Left lung (tissue), 10 donors: ENCODE data around the gene NCAPD3. TPM values are rescaled to one million over a fixed set of nuclear protein-coding genes. Genes with fewer than 3 reads are reported as not detected.
A peak's percentile ranks its signal among the peaks of the same experiment; 100 is the strongest.

Source experiments
- ATAC-seq: fragments of 200-7000 bp; cut with Tn5 transposase; one replicate; pipeline ENCODE4 v1.9.1; 2020; ENCODE audit warnings: moderate library complexity
- DNase-seq, 4 donors: peaks; one replicate each; pipeline ENCODE4 v3.0.0-alpha.2; 2013 to 2020
- H3K27ac ChIP-seq, 2 donors: fragments of 200-600 bp; sonication (generic) in 1 of 2; one replicate each; pipeline versions ENCODE4 v1.5.0 to v1.8.0; 2020 to 2021
- H3K27me3 ChIP-seq, 2 donors: fragments of 200-600 bp; sonication (generic) in 1 of 2; one replicate each; pipeline versions ENCODE4 v1.5.0 to v1.8.0; 2020 to 2021
- H3K36me3 ChIP-seq, 2 donors: fragments of 200-600 bp; sonication (generic) in 1 of 2; one replicate each; pipeline versions ENCODE4 v1.5.0 to v1.8.0; 2020 to 2021
- H3K4me1 ChIP-seq, 2 donors: fragments of 200-600 bp; one replicate each; pipeline ENCODE4 v1.8.0; 2021
- H3K4me3 ChIP-seq, 2 donors: fragments of 200-600 bp; sonication (generic) in 1 of 2; one replicate each; pipeline versions ENCODE4 v1.5.0 to v1.8.0; 2020 to 2021; ENCODE audit warnings: mild to moderate bottlenecking in 1 of 2
- H3K9me3 ChIP-seq, 2 donors: fragments of 200-600 bp; sonication (generic) in 1 of 2; one replicate each; pipeline versions ENCODE4 v1.5.0 to v1.8.0; 2020 to 2021
- CTCF ChIP-seq, 2 donors: fragments of 200-600 bp; sonication (generic) in 1 of 2; IDR thresholded peaks; one replicate each; pipeline versions ENCODE4 v1.5.0 to v1.8.0; 2021; ENCODE audit warnings: antibody characterized with exemption in 2 of 2
- intact Hi-C, 2 donors: fragments of 100-400 bp; cut with DNase I; formaldehyde crosslinking; loops; one replicate each; pipeline versions ENCODE4 v1.11.2 to v1.14.2; 2022
- polyA plus RNA-seq, 6 donors: library from polyadenylated mRNA; unstranded; fragments of 120-200 nt; gene quantifications; one replicate each; pipeline ENCODE4 v1.2.1, GENCODE V29; 2013; ENCODE audit not compliant: insufficient read length in 6 of 6
- total RNA-seq, 2 donors: library from RNA; stranded (reverse); fragmentation: NEBNext Ultra II Directional; extraction: Animal tissue kit (Norgen Biotek cat#: 25700); gene quantifications; one replicate each; pipeline ENCODE4 v1.2.1, GENCODE V29; 2021
- donor health status: DM: no; HTN: yes; CAD: no.
- donor health status: DM: no; HTN: no; CAD: no.

NCAPD3 gene
- total and polyA plus RNA-seq, 8 donors, result 16.4 to 37.7 (median 32.6) TPM

DNA sequence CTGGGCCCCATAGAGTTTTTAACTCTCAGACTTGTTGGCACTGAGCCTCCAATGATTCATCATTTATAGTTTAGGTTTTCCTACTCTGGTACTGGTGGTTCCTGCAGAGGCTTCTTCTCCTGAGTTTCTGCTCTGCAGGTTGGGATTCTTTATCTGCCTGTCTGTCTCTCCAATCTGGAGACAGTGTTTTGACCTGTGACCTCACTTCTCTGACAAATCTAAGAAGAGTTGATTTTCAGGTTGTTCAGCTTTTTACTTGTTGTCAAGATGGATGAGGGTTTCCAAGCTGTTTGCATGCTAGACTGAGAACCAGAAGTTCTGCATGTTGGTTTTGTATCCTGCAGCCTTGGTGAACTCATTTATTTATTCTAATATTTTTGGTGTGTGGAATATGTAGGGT lies 91.0 kb downstream of the NCAPD3 start:
- H3K27ac ChIP-seq, result no peak overlapping the region
- no peaks in the 10 kb centered on the region for H3K4me1 ChIP-seq
- TF ChIP-seq CTCF (IDR thresholded peaks at IDR 0.05), result no peak
- H3K27me3 ChIP-seq, result no peaks in the 10 kb centered on the region
- ATAC-seq (no peak), DNase-seq (no peak)
- intact Hi-C loops, result no loop called here
- no peak overlapping the region for H3K4me3 ChIP-seq
- peaks cover 0 to 18% of the 10 kb centered on the region in 2 donors for H3K9me3 ChIP-seq
- H3K36me3 ChIP-seq, result no peaks in the 10 kb centered on the region

- H3K27me3 ChIP-seq, result peaks cover 0 to under 1% of the 10 kb centered on the region in 2 donors
- intact Hi-C loops, result no loop called here
- no peak overlapping the region for H3K4me3 ChIP-seq
- no peaks in the 10 kb centered on the region for H3K36me3 ChIP-seq
- H3K9me3 ChIP-seq, result peaks cover 0 to 18% of the 10 kb centered on the region in 2 donors
- no peaks in the 10 kb centered on the region for H3K4me1 ChIP-seq
- H3K27ac ChIP-seq, result no peak overlapping the region
- DNase-seq (no peak), ATAC-seq (no peak)
- no peak for TF ChIP-seq CTCF (IDR thresholded peaks at IDR 0.05)
Observed at GRCh38 chr11:134131628-134132244, 92.0 kb downstream of the NCAPD3 start.

GRCh38 chr11:134126217-134126822 lies 97.4 kb downstream of the NCAPD3 start:
- Histone ChIP-seq H3K4me1 (peaks cover 3 to 11% of the 10 kb centered on the region in 2 donors), H3K9me3 (peaks cover 0 to 2% of the 10 kb centered on the region in 2 donors), H3K36me3 (no peaks in the 10 kb centered on the region), H3K27me3 (peaks cover 0 to 42% of the 10 kb centered on the region in 2 donors), H3K27ac (peak overlapping the region in 1 of 2 donors; percentile 67), H3K4me3 (no peak overlapping the region)
- ATAC-seq (peak; percentile 51), DNase-seq (no peak)
- intact Hi-C loops, result no loop called here
- TF ChIP-seq CTCF (IDR thresholded peaks at IDR 0.05), result no peak

DNA sequence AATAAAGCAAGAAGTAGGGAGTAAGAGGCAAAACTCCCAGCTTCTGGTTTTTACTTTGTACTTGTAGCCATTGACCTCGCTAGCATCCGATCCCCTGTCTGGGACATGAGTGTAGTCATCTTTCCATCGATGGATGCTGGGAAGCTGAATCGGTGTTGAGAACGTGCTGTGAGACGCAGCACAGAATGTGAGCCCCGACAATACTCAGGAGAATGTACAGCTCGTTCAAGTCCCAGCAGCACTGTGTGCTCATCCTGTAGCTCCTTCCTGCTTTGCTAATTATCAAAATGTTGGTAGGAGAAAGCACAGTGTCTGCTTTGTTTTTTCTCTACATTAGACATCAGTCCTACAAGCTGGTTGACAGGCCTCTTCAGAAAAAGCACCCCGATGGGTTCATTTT lies 98.3 kb downstream of the NCAPD3 start:
- intact Hi-C loops, result no loop called here
- Histone ChIP-seq H3K4me3 (peak overlapping the region; percentile 24 to 28), H3K4me1 (peaks cover 3 to 11% of the 10 kb centered on the region in 2 donors), H3K36me3 (no peaks in the 10 kb centered on the region), H3K9me3 (no peaks in the 10 kb centered on the region), H3K27ac (peak overlapping the region; percentile 67 to 74), H3K27me3 (peaks cover 0 to 42% of the 10 kb centered on the region in 2 donors)
- no peak for TF ChIP-seq CTCF (IDR thresholded peaks at IDR 0.05)
- ATAC-seq (no peak), DNase-seq (no peak)

DNA sequence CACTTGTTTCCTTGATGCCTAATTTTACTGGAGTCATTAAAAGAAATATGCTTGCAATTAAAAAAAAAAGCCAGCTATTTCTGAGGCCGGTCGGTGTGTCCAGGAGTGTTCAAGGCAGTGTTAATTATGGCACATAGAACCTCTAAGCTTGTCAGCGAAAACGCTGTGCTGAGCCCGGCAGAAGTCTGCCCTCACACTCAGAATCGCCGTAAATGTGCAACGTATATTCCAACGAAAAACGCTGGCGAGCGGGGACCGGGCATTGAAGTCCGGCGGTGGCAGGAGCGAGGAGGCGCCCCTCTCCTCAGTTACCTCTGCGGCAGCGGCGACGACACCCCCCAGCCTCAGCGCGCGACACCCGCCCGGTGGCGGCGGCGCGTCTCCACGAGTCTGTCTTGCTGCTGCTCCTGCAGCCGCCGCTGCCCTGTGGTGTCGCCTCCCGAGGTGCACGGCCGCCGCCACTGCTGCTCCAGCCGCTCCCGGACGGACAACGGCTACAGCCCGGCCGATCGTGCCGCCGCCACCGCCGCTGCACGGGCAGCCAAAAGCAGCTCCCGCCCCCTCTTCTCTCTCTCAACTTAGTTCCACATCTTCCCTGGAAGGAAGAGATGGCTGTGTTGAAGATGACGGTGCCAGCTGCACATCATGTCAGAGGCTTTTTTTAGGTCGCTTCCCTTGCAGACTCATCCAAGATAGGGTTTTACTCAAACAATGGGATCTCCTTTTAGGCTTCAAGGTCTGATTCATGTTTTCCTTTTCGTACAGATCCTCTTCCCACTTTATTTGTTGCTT lies 98.9 kb downstream of the NCAPD3 start:
- TF ChIP-seq CTCF (IDR thresholded peaks at IDR 0.05), result no peak
- H3K27ac ChIP-seq, result peak overlapping the region; percentile 67 to 74
- peak; percentile 62 for ATAC-seq
- DNase-seq, result peak; percentile 13 to 81 (median 38)
- peak overlapping the region; percentile 24 to 28 for H3K4me3 ChIP-seq
- H3K36me3 ChIP-seq, result no peaks in the 10 kb centered on the region
- peaks cover 3 to 16% of the 10 kb centered on the region in 2 donors for H3K4me1 ChIP-seq
- no peaks in the 10 kb centered on the region for H3K9me3 ChIP-seq
- peaks cover 0 to 42% of the 10 kb centered on the region in 2 donors for H3K27me3 ChIP-seq
- intact Hi-C loops, result no loop called here
